Measurements from ENCODE around the gene RAP1A. TPM values are rescaled to one million over a fixed set of nuclear protein-coding genes. Genes with fewer than 3 reads are reported as not detected.
A peak's percentile ranks its signal among the peaks of the same experiment; 100 is the strongest.

Gene RAP1A
- total RNA-seq, 1 experiment from 2014 or later, result 33.2 TPM

- no TSS peak for BruUV-seq (replicated peaks)
- CTCF ChIA-PET, result no interaction called here
- Mint-ChIP-seq H3K4me3 (ENCODE audit: low read depth, unreplicated experiment) (no peak overlapping the region), H3K4me1 (ENCODE audit: low read depth, unreplicated experiment) (peaks cover 3% of the 10 kb centered on the region), H3K9me3 (ENCODE audit: low read depth, unreplicated experiment) (no peaks in the 10 kb centered on the region), H3K27me3 (ENCODE audit: unreplicated experiment) (no peaks in the 10 kb centered on the region), H3K27ac (ENCODE audit: unreplicated experiment) (no peak overlapping the region), H3K36me3 (ENCODE audit: insufficient read depth, unreplicated experiment) (no peaks in the 10 kb centered on the region)
- intact Hi-C loops (cut with micrococcal nuclease; ENCODE audit: unreplicated experiment), result no loop called here
- no peak for DNase-seq
- TF ChIP-seq CTCF (IDR thresholded peaks at IDR 0.05; ENCODE audit: unreplicated experiment), result no peak
Observed at GRCh38 chr1:111587509-111588174, 31.9 kb upstream of the RAP1A start.

GRCh38 chr1:111591937-111592336 is 27.7 kb upstream of the RAP1A start:
- no TSS peak for BruUV-seq (replicated peaks)
- Mint-ChIP-seq H3K4me1 (ENCODE audit: low read depth, unreplicated experiment) (peaks cover 10% of the 10 kb centered on the region), H3K4me3 (ENCODE audit: low read depth, unreplicated experiment) (no peak overlapping the region), H3K36me3 (ENCODE audit: insufficient read depth, unreplicated experiment) (no peaks in the 10 kb centered on the region), H3K27me3 (ENCODE audit: unreplicated experiment) (no peaks in the 10 kb centered on the region), H3K27ac (ENCODE audit: unreplicated experiment) (no peak overlapping the region), H3K9me3 (ENCODE audit: low read depth, unreplicated experiment) (no peaks in the 10 kb centered on the region)
- TF ChIP-seq CTCF (IDR thresholded peaks at IDR 0.05; ENCODE audit: unreplicated experiment), result no peak
- intact Hi-C loops (cut with micrococcal nuclease; ENCODE audit: unreplicated experiment), result no loop called here
- no peak for DNase-seq
- CTCF ChIA-PET, result interaction anchor here (1.4 kb wide), 1 partner anchor 23 kb away, joined by 3 read pairs; no protein-coding TSS in a partner anchor

- BruUV-seq (replicated peaks), result no TSS peak
- peak overlapping the region; percentile 26 for H3K4me3 Mint-ChIP-seq (ENCODE audit: low read depth, unreplicated experiment)
- H3K36me3 Mint-ChIP-seq (ENCODE audit: insufficient read depth, unreplicated experiment), result no peaks in the 10 kb centered on the region
- intact Hi-C loops (cut with micrococcal nuclease; ENCODE audit: unreplicated experiment), result no loop called here
- DNase-seq, result peak; percentile 61
- H3K4me1 Mint-ChIP-seq (ENCODE audit: low read depth, unreplicated experiment), result peaks cover 10% of the 10 kb centered on the region
- no peak for TF ChIP-seq CTCF (IDR thresholded peaks at IDR 0.05; ENCODE audit: unreplicated experiment)
- peak overlapping the region; percentile 25 for H3K27ac Mint-ChIP-seq (ENCODE audit: unreplicated experiment)
- CTCF ChIA-PET, result interaction anchor here (0.7 to 1.5 kb wide), 5 partner anchors 18 to 84 kb away, joined by 3 to 6 read pairs (median 3); no protein-coding TSS in a partner anchor
- H3K9me3 Mint-ChIP-seq (ENCODE audit: low read depth, unreplicated experiment), result no peaks in the 10 kb centered on the region
- no peaks in the 10 kb centered on the region for H3K27me3 Mint-ChIP-seq (ENCODE audit: unreplicated experiment)
Observed at GRCh38 chr1:111592389-111593361, 26.9 kb upstream of the RAP1A start.

- Mint-ChIP-seq H3K4me1 (ENCODE audit: low read depth, unreplicated experiment) (peaks cover 10% of the 10 kb centered on the region), H3K27ac (ENCODE audit: unreplicated experiment) (no peak overlapping the region), H3K27me3 (ENCODE audit: unreplicated experiment) (no peaks in the 10 kb centered on the region), H3K9me3 (ENCODE audit: low read depth, unreplicated experiment) (no peaks in the 10 kb centered on the region), H3K36me3 (ENCODE audit: insufficient read depth, unreplicated experiment) (no peaks in the 10 kb centered on the region), H3K4me3 (ENCODE audit: low read depth, unreplicated experiment) (no peak overlapping the region)
- no peak for DNase-seq
- TF ChIP-seq CTCF (IDR thresholded peaks at IDR 0.05; ENCODE audit: unreplicated experiment), result no peak
- no TSS peak for BruUV-seq (replicated peaks)
- intact Hi-C loops (cut with micrococcal nuclease; ENCODE audit: unreplicated experiment), result no loop called here
- CTCF ChIA-PET, result interaction anchor here (0.7 to 1.5 kb wide), 5 partner anchors 17 to 85 kb away, joined by 3 to 6 read pairs (median 3); no protein-coding TSS in a partner anchor
Observed at GRCh38 chr1:111593403-111594305, 25.9 kb upstream of the RAP1A start.
